Stimulated activated CD4-positive, alpha-beta T cell treated with anti-CD3 and anti-CD28 coated beads, Interleukin-1b, Interleukin-23, amount 100 ng/mL, for 48 hours (primary cell): ENCODE results near the gene IGSF3.
"Not testable (repeated sequence)": the region's sequence is repeated elsewhere in the genome, so short reads cannot be mapped to it uniquely, and the experiment has no call there.

Experiments
- DNase-seq: peaks from one replicate; pipeline ENCODE4 v3.0.0-alpha.2; 2020

Gene IGSF3

GRCh38 chr1:116595065-116595840 lies 72.3 kb downstream of the IGSF3 start:
- DNase-seq: not testable (repeated sequence)

- DNase-seq: not testable (repeated sequence)
Measured at GRCh38 chr1:116593977-116594376, 73.6 kb downstream of the IGSF3 start.

GRCh38 chr1:116593401-116593800 lies 74.1 kb downstream of the IGSF3 start:
- DNase-seq: not testable (repeated sequence)

- DNase-seq: not testable (repeated sequence)
Measured at GRCh38 chr1:116591951-116592605, 75.5 kb downstream of the IGSF3 start.

- not testable (repeated sequence) for DNase-seq
Measured at GRCh38 chr1:116591006-116591950, 76.3 kb downstream of the IGSF3 start.

GRCh38 chr1:116590359-116591005 lies 77.1 kb downstream of the IGSF3 start:
- not testable (repeated sequence) for DNase-seq

GRCh38 chr1:116589101-116589735 lies 78.3 kb downstream of the IGSF3 start:
- not testable (repeated sequence) for DNase-seq

GRCh38 chr1:116587501-116588227 lies 79.9 kb downstream of the IGSF3 start:
- DNase-seq: no peak

GRCh38 chr1:116586741-116587143 lies 80.8 kb downstream of the IGSF3 start:
- no peak for DNase-seq

- no peak for DNase-seq
Measured at GRCh38 chr1:116585886-116586285, 81.6 kb downstream of the IGSF3 start.

- DNase-seq: no peak
Measured at GRCh38 chr1:116581323-116581885, 86.1 kb downstream of the IGSF3 start.

- DNase-seq: no peak
Measured at GRCh38 chr1:116580446-116581322, 86.8 kb downstream of the IGSF3 start.

- DNase-seq: no peak
Measured at GRCh38 chr1:116579259-116579875, 88.2 kb downstream of the IGSF3 start.

GRCh38 chr1:116578581-116578980 lies 89.0 kb downstream of the IGSF3 start:
- DNase-seq: no peak

- DNase-seq: no peak
Measured at GRCh38 chr1:116577759-116578314, 89.7 kb downstream of the IGSF3 start.

- DNase-seq: peak; percentile 55
Measured at GRCh38 chr1:116574581-116575291, 92.8 kb downstream of the IGSF3 start.

- no peak for DNase-seq
Measured at GRCh38 chr1:116573431-116574095, 94.0 kb downstream of the IGSF3 start.
